CD14-positive monocyte (primary cell): ENCODE measurements around the gene DNAJC7. TPM values are rescaled to one million over a fixed set of nuclear protein-coding genes. Genes with fewer than 3 reads are reported as not detected.
"Not testable (repeated sequence)": the region's sequence is repeated elsewhere in the genome, so short reads cannot be mapped to it uniquely, and the experiment has no call there.

Experiments
- DNase-seq, 3 donors: peaks; one replicate each; pipeline ENCODE4 v3.0.0-alpha.2; 2011 to 2022
- H2AFZ ChIP-seq: 2 replicates; pipeline ENCODE4 v1.6.0; 2012; ENCODE audit warnings: mild to moderate bottlenecking, low read depth, low read length, inconsistent platforms; ENCODE audit not compliant: insufficient read depth, poor library complexity, severe bottlenecking
- H3K27ac ChIP-seq, 2 donors: 1 replicate in 1 of 2; 2 replicates in 1 of 2; pipeline ENCODE4 v1.5.1; 2012 to 2013; ENCODE audit warnings: low read length in 2 of 2, control low read depth in 1 of 2, inconsistent platforms in 1 of 2, low read depth in 1 of 2, mild to moderate bottlenecking in 1 of 2
- H3K27me3 ChIP-seq, 2 donors: one replicate each; pipeline versions ENCODE4 v1.6.0 to v1.6.1; 2011 to 2013; ENCODE audit warnings: low read length in 2 of 2; ENCODE audit not compliant: control insufficient read depth in 2 of 2, insufficient read depth in 2 of 2
- H3K36me3 ChIP-seq, 2 donors: replicated peaks in 1 of 2; 1 replicate in 1 of 2; 2 replicates in 1 of 2; pipeline versions ENCODE4 v1.5.1 to v1.6.1; 2012 to 2013; ENCODE audit warnings: low read length in 2 of 2, control low read depth in 1 of 2, inconsistent platforms in 1 of 2, mild to moderate bottlenecking in 1 of 2; ENCODE audit not compliant: insufficient read depth in 2 of 2, control insufficient read depth in 1 of 2
- H3K4me1 ChIP-seq, 2 donors: 1 replicate in 1 of 2; 2 replicates in 1 of 2; pipeline versions ENCODE4 v1.5.1 to v1.6.1; 2012 to 2013; ENCODE audit warnings: low read length in 2 of 2, control low read depth in 1 of 2, inconsistent platforms in 1 of 2, mild to moderate bottlenecking in 1 of 2, moderate library complexity in 1 of 2; ENCODE audit not compliant: insufficient read depth in 2 of 2, control insufficient read depth in 1 of 2
- H3K4me2 ChIP-seq: replicated peaks from 2 replicates; pipeline ENCODE3; 2012; ENCODE audit warnings: low read length, moderate library complexity, mild to moderate bottlenecking; ENCODE audit not compliant: poor library complexity, severe bottlenecking; ENCODE audit errors: extremely low read depth
- H3K4me3 ChIP-seq, 3 experiments: fragments of 200-600 bp in 1 of 3; sonication (generic) in 1 of 3; replicated peaks in 1 of 3; 1 replicate in 2 of 3; 2 replicates in 1 of 3; pipeline ENCODE4 v1.5.1; 2011 to 2013; ENCODE audit warnings: low read length in 3 of 3, mild to moderate bottlenecking in 3 of 3, control low read depth in 2 of 3, low read depth in 2 of 3, inconsistent platforms in 1 of 3, moderate library complexity in 1 of 3
- H3K79me2 ChIP-seq: 2 replicates; pipeline ENCODE4 v1.6.0; 2012; ENCODE audit warnings: mild to moderate bottlenecking, control low read depth, inconsistent platforms, low read length, moderate library complexity; ENCODE audit not compliant: insufficient read depth
- H3K9ac ChIP-seq: 2 replicates; pipeline ENCODE4 v1.6.0; 2017; ENCODE audit warnings: low read length, mild to moderate bottlenecking; ENCODE audit not compliant: insufficient read depth, poor library complexity, severe bottlenecking
- H3K9me3 ChIP-seq, 2 donors: replicated peaks in 1 of 2; 1 replicate in 1 of 2; 2 replicates in 1 of 2; pipeline versions ENCODE4 v1.5.1 to v1.6.1; 2012 to 2013; ENCODE audit warnings: low read length in 2 of 2, control low read depth in 1 of 2; ENCODE audit not compliant: control insufficient read depth in 1 of 2, insufficient read depth in 1 of 2
- H4K20me1 ChIP-seq: 2 replicates; pipeline ENCODE4 v1.6.0; 2012; ENCODE audit warnings: mild to moderate bottlenecking, low read length, control low read depth, moderate library complexity; ENCODE audit not compliant: insufficient read depth
- H3K27ac Mint-ChIP-seq, 7 donors: one replicate each; pipeline ENCODE4 v1.8.0; 2020; ENCODE audit warnings: mild to moderate bottlenecking in 7 of 7, mixed read lengths in 7 of 7, moderate library complexity in 6 of 7, inconsistent platforms in 2 of 7
- H3K27me3 Mint-ChIP-seq, 3 donors: one replicate each; pipeline ENCODE4 v1.8.0; 2021 to 2022; ENCODE audit warnings: low read depth in 3 of 3, mild to moderate bottlenecking in 3 of 3, mixed read lengths in 3 of 3, moderate library complexity in 3 of 3, inconsistent platforms in 1 of 3
- H3K36me3 Mint-ChIP-seq, 2 donors: one replicate each; pipeline ENCODE4 v1.8.0; 2020; ENCODE audit warnings: mixed read lengths in 2 of 2, inconsistent platforms in 1 of 2, mild to moderate bottlenecking in 1 of 2
- H3K4me1 Mint-ChIP-seq: one replicate; pipeline ENCODE4 v1.8.0; 2020; ENCODE audit warnings: mild to moderate bottlenecking, mixed read lengths
- H3K4me3 Mint-ChIP-seq, 2 donors: one replicate each; pipeline ENCODE4 v1.8.0; 2020; ENCODE audit warnings: mild to moderate bottlenecking in 2 of 2, mixed read lengths in 2 of 2, moderate library complexity in 1 of 2
- H3K9me3 Mint-ChIP-seq, 7 donors: one replicate each; pipeline ENCODE4 v1.8.0; 2020 to 2022; ENCODE audit warnings: mixed read lengths in 7 of 7, mild to moderate bottlenecking in 6 of 7, moderate library complexity in 6 of 7, inconsistent platforms in 2 of 7
- WGBS: methylation state at CpG from one replicate; pipeline ENCODE4 v1.1.5; 2013; ENCODE audit warnings: missing lambda C conversion rate; ENCODE audit not compliant: insufficient coverage; 5-methylcytosine and 5-hydroxymethylcytosine counted together
- intact Hi-C, 2 donors: fragments of 100-400 bp; cut with micrococcal nuclease; formaldehyde crosslinking; loops; one replicate each; pipeline versions ENCODE4 v1.15.0 to v1.15.1; 2023
- polyA plus RNA-seq, 3 donors: library from polyadenylated mRNA; depleted of rRNA in 1 of 3; unstranded in 2 of 3; stranded (reverse) in 1 of 3; fragments of 300-500 nt in 2 of 3; fragments of >200 nt in 1 of 3; fragmentation: Illumina TruSeq in 2 of 3; gene quantifications; 1 replicate in 2 of 3; 2 replicates in 1 of 3; pipeline ENCODE4 v1.2.3, GENCODE V29; 2012 to 2021
- TF ChIP-seq, protein P1 (sequence below): fragments of 200-600 bp; IDR thresholded peaks from one replicate; pipeline ENCODE4 v1.8.0; 2022; ENCODE audit warnings: antibody characterized with exemption, mild to moderate bottlenecking

Gene DNAJC7
- polyA plus RNA-seq, 3 donors, result 29.1 to 79.7 (median 59.6) TPM

DNA sequence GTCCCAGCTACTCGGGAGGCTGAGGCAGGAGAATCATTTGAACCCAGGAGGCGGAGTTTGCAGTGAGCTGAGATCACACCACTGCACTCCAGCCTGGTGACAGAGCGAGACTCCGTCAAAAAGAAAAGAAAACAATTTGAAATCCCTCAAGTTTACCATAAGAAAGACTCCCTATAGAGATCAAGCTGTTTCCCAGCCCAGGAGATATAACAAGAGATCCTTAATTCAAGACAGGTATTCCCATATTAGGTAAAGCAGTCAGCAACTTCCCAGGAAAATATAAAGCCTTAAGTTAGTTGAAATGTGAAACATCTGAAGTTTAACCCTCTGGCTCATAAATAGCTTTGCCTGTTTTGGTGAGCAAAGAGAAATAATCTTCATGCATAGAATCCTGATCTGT, 4.9 kb downstream of the DNAJC7 start:
- H3K27me3 ChIP-seq, H3K4me3 ChIP-seq, H3K4me2 ChIP-seq, H3K27me3 Mint-ChIP-seq, DNase-seq, H3K9me3 ChIP-seq, H3K9ac ChIP-seq, H3K36me3 ChIP-seq, H3K9me3 Mint-ChIP-seq, H3K4me3 Mint-ChIP-seq, H2AFZ ChIP-seq: not testable (repeated sequence)
- H4K20me1 ChIP-seq, result peaks cover 41% of the 10 kb centered on the region
- Mint-ChIP-seq H3K27ac (peak overlapping the region in 6 of 7 donors; percentile 24 to 93 (median 61)), H3K36me3 (peaks cover 9 to 28% of the 10 kb centered on the region in 2 donors), H3K4me1 (peaks cover 68% of the 10 kb centered on the region)
- H3K4me1 ChIP-seq, result peaks cover 59 to 80% of the 10 kb centered on the region in 2 donors
- 50% methylated on average over 1 of the region's 4 CpGs for WGBS
- peaks cover 100% of the 10 kb centered on the region for H3K79me2 ChIP-seq
- H3K27ac ChIP-seq, result peak overlapping the region in 1 of 2 donors; percentile 79
- intact Hi-C loops, result loop anchor here in 1 of 2 donors (5.0 kb wide), 1 partner anchor 45 kb away; the partner anchor contains the start of gene CNP

DNA sequence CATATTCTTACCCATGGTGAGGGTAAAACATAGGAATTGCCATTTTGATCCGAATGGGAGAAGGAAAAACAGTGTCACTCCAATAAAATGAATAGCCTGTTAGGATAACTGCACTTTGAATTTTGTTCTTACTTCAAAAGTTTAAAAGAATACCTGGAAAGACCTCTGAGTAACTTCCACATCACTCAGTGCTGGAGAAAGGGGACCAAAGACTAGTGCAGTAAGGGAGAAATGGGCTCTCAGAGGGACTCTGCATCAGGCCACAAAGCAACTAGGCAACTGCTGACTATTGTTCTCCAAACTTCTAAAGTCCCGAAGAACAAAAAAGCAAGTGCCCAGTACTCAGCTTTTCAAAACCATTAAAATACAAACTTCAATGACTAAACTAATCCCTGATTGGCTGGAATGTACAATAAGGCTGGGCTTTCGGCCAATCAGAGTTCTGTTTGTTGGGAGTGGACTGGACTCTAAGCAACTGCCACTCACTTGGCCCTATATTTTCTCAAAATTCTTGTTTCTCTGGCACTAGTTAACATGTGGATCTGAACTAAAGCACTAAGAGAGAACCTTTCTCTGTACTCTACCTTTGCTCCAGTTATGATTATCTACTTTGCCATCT, 6.2 kb downstream of the DNAJC7 start:
- H4K20me1 ChIP-seq, result peaks cover 54% of the 10 kb centered on the region
- DNase-seq, result peak; percentile 30 to 59 (median 58)
- peak overlapping the region; percentile 24 for H3K9ac ChIP-seq
- Mint-ChIP-seq H3K27ac (peak overlapping the region; percentile 82 to 94 (median 93)), H3K9me3 (no peaks in the 10 kb centered on the region), H3K4me3 (peak overlapping the region in 1 of 2 donors; percentile 73), H3K4me1 (peaks cover 70% of the 10 kb centered on the region), H3K36me3 (peaks cover 9 to 33% of the 10 kb centered on the region in 2 donors), H3K27me3 (no peaks in the 10 kb centered on the region)
- intact Hi-C loops, result loop anchor here in 1 of 2 donors (5.0 kb wide), 1 partner anchor 44 kb away; the partner anchor contains the start of gene CNP
- no peak overlapping the region for H2AFZ ChIP-seq
- H3K27me3 ChIP-seq, result no peaks in the 10 kb centered on the region
- peak overlapping the region in 1 of 3 experiments; percentile 63 for H3K4me3 ChIP-seq
- peaks cover 0 to 8% of the 10 kb centered on the region in 2 donors for H3K36me3 ChIP-seq
- H3K9me3 ChIP-seq, result no peaks in the 10 kb centered on the region
- no CpG with 5 or more reads among the region's 3 CpGs for WGBS
- H3K79me2 ChIP-seq, result peaks cover 100% of the 10 kb centered on the region
- H3K27ac ChIP-seq, result peak overlapping the region; percentile 24 to 79
- H3K4me1 ChIP-seq, result peaks cover 55 to 74% of the 10 kb centered on the region in 2 donors
- TF ChIP-seq, protein P1, sequence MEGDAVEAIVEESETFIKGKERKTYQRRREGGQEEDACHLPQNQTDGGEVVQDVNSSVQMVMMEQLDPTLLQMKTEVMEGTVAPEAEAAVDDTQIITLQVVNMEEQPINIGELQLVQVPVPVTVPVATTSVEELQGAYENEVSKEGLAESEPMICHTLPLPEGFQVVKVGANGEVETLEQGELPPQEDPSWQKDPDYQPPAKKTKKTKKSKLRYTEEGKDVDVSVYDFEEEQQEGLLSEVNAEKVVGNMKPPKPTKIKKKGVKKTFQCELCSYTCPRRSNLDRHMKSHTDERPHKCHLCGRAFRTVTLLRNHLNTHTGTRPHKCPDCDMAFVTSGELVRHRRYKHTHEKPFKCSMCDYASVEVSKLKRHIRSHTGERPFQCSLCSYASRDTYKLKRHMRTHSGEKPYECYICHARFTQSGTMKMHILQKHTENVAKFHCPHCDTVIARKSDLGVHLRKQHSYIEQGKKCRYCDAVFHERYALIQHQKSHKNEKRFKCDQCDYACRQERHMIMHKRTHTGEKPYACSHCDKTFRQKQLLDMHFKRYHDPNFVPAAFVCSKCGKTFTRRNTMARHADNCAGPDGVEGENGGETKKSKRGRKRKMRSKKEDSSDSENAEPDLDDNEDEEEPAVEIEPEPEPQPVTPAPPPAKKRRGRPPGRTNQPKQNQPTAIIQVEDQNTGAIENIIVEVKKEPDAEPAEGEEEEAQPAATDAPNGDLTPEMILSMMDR, result no peak
- H3K4me2 ChIP-seq, result peak overlapping the region; percentile 74

DNA sequence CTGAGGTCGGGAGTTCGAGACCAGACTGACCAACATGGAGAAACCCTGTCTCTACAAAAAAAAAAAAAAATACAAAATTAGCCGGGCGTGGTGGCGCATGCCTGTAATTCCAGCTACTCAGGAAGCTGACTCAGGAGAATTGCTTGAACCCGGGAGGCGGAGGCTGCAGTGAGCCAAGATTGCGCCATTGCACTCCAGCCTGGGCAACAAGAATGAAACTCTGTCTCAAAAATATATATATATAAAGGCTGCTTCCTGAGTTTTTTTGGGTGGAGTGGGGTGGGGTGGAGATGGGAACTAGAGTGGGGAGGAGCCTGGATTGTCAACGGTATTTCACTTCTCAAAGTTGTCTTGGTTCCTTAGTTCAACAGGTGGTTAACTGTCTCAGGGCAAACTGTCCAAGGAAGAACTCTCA, 7.0 kb downstream of the DNAJC7 start:
- Mint-ChIP-seq H3K27ac (peak overlapping the region; percentile 82 to 94 (median 93)), H3K4me3 (peak overlapping the region; percentile 65 to 73), H3K4me1 (peaks cover 69% of the 10 kb centered on the region), H3K36me3 (peaks cover 7 to 29% of the 10 kb centered on the region in 2 donors)
- Histone ChIP-seq H3K4me2 (peak overlapping the region; percentile 74), H3K9ac (peak overlapping the region; percentile 24), H3K4me3 (peak overlapping the region in 2 of 3 experiments; percentile 5 to 63), H4K20me1 (peaks cover 62% of the 10 kb centered on the region), H3K79me2 (peaks cover 100% of the 10 kb centered on the region), H3K4me1 (peaks cover 54 to 66% of the 10 kb centered on the region in 2 donors), H3K27ac (peak overlapping the region; percentile 49 to 79)
- WGBS, result 0% methylated on average over 1 of the region's 9 CpGs
- not testable (repeated sequence) for H3K9me3 Mint-ChIP-seq, H3K27me3 Mint-ChIP-seq, H2AFZ ChIP-seq, H3K36me3 ChIP-seq, H3K9me3 ChIP-seq, H3K27me3 ChIP-seq
- peak; percentile 43 to 52 (median 49) for DNase-seq
- intact Hi-C loops, result loop anchor here in 1 of 2 donors (5.0 kb wide), 1 partner anchor 43 kb away; the partner anchor contains the start of gene CNP
